ENCODE results near the gene PANX1.

PANX1 gene

DNA sequence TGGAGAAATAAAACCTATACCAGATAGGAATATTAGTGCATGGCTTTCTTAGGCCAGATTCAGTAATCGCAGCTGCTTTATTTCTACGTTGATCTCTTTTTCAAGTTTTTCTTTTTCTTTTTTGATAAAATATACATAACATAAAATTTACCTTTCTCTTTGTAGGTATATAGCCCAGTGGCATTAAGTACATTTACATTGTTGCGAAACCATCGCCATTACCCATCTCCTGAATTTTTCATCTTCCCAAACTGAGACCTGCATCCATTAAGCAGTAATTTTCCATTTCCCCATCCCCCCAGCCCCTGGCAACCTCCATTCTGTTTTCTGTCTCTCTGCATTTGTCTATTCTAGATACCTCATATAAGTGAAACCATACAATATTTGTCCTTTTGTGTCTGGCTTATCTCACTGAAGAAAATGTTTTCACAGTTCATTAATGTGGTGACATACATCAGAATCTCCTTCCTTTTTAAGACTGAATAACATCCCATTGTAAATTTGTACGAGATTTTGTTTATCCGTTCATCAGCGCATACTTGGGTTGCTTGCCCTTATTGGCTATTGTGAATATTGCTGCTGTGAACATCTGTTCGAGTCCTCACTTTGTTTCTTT is 41.4 kb downstream of the PANX1 start:
- TF ChIP-seq CTCF (IDR thresholded peaks at IDR 0.05; ENCODE audit: low read depth, low read length), result no peak
- no peak for DNase-seq
- Histone ChIP-seq H3K27me3 (no peaks in the 10 kb centered on the region), H3K36me3 (no peaks in the 10 kb centered on the region; the same call in 1 of the 2 replicates), H3K9me3 (no peaks in the 10 kb centered on the region), H3K4me1 (peaks cover 7% of the 10 kb centered on the region), H3K4me3 (ENCODE audit: low read depth, low read length) (no peak overlapping the region)

GRCh38 chr11:94170953-94171352 is 42.3 kb downstream of the PANX1 start:
- TF ChIP-seq CTCF (IDR thresholded peaks at IDR 0.05; ENCODE audit: low read depth, low read length), result no peak
- DNase-seq, result no peak
- no peak overlapping the region for H3K4me3 ChIP-seq (ENCODE audit: low read depth, low read length)
- peaks cover 7% of the 10 kb centered on the region for H3K4me1 ChIP-seq
- H3K36me3 ChIP-seq, result no peaks in the 10 kb centered on the region; the same call in 1 of the 2 replicates
- H3K9me3 ChIP-seq, result no peaks in the 10 kb centered on the region
- no peaks in the 10 kb centered on the region for H3K27me3 ChIP-seq

DNA sequence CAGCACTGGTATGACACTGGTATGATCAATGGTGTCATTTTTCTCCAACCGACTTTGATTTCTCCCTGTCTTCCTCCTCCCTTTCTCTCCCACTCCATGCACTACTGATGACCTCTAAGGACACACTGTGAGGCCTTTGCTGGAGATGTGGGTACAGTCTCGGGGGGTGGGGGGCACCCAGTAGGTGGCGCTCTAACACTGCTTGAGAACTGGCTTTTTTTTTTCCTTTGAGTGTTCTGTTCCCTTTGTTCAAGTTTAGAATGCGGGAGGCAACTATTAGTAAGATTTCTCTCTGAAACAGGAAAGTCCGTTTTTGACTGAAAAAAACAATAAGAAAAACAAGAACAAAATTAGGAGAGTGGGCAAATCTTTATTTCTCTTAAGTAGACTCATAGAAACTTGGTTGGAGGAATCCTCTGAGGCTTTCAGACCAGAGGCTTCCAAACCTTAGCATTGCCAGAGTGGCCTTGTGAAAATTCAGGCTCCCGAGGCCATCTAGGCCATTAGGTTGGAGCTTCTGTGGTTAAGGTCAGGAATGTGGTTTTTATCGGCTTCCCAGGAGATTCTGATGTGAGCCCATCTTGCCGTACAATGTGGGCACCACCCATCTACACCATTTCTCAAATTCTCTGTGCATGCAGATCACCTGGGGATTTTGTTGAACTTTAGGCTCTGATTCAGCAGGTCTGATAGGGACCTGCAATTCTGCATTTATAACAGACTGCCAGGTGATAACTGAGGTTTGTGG is 43.2 kb downstream of the PANX1 start:
- no peaks in the 10 kb centered on the region for H3K27me3 ChIP-seq
- TF ChIP-seq CTCF (IDR thresholded peaks at IDR 0.05; ENCODE audit: low read depth, low read length), result peak; percentile 70
- H3K9me3 ChIP-seq, result no peaks in the 10 kb centered on the region
- peaks cover 7% of the 10 kb centered on the region for H3K4me1 ChIP-seq
- no peak overlapping the region for H3K4me3 ChIP-seq (ENCODE audit: low read depth, low read length)
- peak; percentile 42 for DNase-seq
- no peaks in the 10 kb centered on the region; the same call in 1 of the 2 replicates for H3K36me3 ChIP-seq

DNA sequence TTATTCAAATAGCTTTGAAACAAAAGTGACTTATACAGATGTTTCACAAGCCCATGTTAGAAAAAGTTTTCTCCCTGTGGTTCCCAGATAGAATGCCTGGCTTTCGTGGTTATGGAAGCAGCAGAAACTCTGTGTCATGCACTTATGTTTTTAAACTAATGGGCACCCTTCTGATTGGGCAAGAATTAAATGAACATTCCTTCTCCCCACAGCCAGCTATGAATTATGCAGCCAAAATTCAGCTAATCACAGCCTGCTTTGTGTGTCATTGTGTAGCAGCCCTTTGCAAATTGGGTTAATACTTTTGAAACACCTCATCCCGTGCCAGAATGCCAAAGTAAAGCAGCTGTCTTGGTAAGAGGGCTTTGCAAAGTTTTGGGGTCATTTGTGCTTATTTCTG is 46.9 kb downstream of the PANX1 start:
- no peaks in the 10 kb centered on the region for H3K27me3 ChIP-seq
- H3K36me3 ChIP-seq, result peaks cover 7% of the 10 kb centered on the region
- no peak overlapping the region for H3K4me3 ChIP-seq (ENCODE audit: low read depth, low read length)
- DNase-seq, result no peak
- no peak for TF ChIP-seq CTCF (IDR thresholded peaks at IDR 0.05; ENCODE audit: low read depth, low read length)
- no peaks in the 10 kb centered on the region for H3K9me3 ChIP-seq
- peaks cover 7% of the 10 kb centered on the region for H3K4me1 ChIP-seq

GRCh38 chr11:94178331-94178730 is 49.7 kb downstream of the PANX1 start:
- H3K27me3 ChIP-seq, result no peaks in the 10 kb centered on the region
- peaks cover 21% of the 10 kb centered on the region for H3K36me3 ChIP-seq
- peaks cover 7% of the 10 kb centered on the region for H3K4me1 ChIP-seq
- no peak for TF ChIP-seq CTCF (IDR thresholded peaks at IDR 0.05; ENCODE audit: low read depth, low read length)
- DNase-seq, result no peak
- H3K9me3 ChIP-seq, result no peaks in the 10 kb centered on the region
- no peak overlapping the region for H3K4me3 ChIP-seq (ENCODE audit: low read depth, low read length)

DNA sequence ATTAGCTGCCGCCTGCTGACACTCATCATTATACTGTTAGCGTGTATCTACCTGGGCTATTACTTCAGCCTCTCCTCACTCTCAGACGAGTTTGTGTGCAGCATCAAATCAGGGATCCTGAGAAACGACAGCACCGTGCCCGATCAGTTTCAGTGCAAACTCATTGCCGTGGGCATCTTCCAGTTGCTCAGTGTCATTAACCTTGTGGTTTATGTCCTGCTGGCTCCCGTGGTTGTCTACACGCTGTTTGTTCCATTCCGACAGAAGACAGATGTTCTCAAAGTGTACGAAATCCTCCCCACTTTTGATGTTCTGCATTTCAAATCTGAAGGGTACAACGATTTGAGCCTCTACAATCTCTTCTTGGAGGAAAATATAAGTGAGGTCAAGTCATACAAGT is 51.1 kb downstream of the PANX1 start:
- Histone ChIP-seq H3K4me1 (no peaks in the 10 kb centered on the region), H3K36me3 (peaks cover 27% of the 10 kb centered on the region), H3K4me3 (ENCODE audit: low read depth, low read length) (no peak overlapping the region), H3K9me3 (no peaks in the 10 kb centered on the region), H3K27me3 (no peaks in the 10 kb centered on the region)
- no peak for DNase-seq
- TF ChIP-seq CTCF (IDR thresholded peaks at IDR 0.05; ENCODE audit: low read depth, low read length), result no peak

Measured in BE2C (cell line).